ENCODE measurements around the gene CPLANE1. TPM values are rescaled to one million over a fixed set of nuclear protein-coding genes. Genes with fewer than 3 reads are reported as not detected.

Gene CPLANE1
- total and polyA plus RNA-seq, 2 donors (not counting 3 experiments of a cell fraction or from before 2014, with no cell fraction given), result 4.6 to 21.5 TPM

GRCh38 chr5:37189355-37189754 is 59.8 kb downstream of the CPLANE1 start:
- H3K79me2 ChIP-seq (ENCODE audit: control insufficient read depth, insufficient read depth, low read length), result no peaks in the 10 kb centered on the region
- BruUV-seq (replicated peaks), result no TSS peak
- H3K9me3 ChIP-seq (replicated peaks; ENCODE audit: control insufficient read depth, insufficient read depth, low read length), result no peaks in the 10 kb centered on the region
- H3K4me1 ChIP-seq (ENCODE audit: control insufficient read depth, extremely low read depth, insufficient read depth, low read length), result no peaks in the 10 kb centered on the region
- TF ChIP-seq FOS (IDR thresholded peaks at IDR 0.05; ENCODE audit: borderline replicate concordance, insufficient read depth, low read length) (no peak), JUN (IDR thresholded peaks at IDR 0.05; ENCODE audit: borderline replicate concordance, insufficient read depth, insufficient read length, low read depth) (no peak), MAX (IDR thresholded peaks at IDR 0.05; ENCODE audit: insufficient read depth, insufficient read length) (no peak), CTCF (IDR thresholded peaks at IDR 0.05; ENCODE audit: extremely low read depth in 1 of 2, insufficient read depth in 1 of 2, low read depth in 1 of 2, low read length in 2 of 2) (no peak), POLR2AphosphoS5 (IDR thresholded peaks at IDR 0.05; ENCODE audit: insufficient read depth, low read depth, low read length) (no peak), MYC (IDR thresholded peaks at IDR 0.05; ENCODE audit: low read depth, low read length) (no peak), GATA2 (IDR thresholded peaks at IDR 0.05; ENCODE audit: insufficient read depth, insufficient read length, low read depth, low read length) (no peak), EZH2 (IDR thresholded peaks at IDR 0.05; ENCODE audit: borderline replicate concordance, low read depth, low read length, severe bottlenecking) (no peak), POLR2A (IDR thresholded peaks at IDR 0.05; ENCODE audit: low read depth, low read length) (no peak)
- H4K20me1 ChIP-seq (replicated peaks; ENCODE audit: control insufficient read depth, extremely low read depth, insufficient read depth, low read length), result no peaks in the 10 kb centered on the region
- no peak overlapping the region for H3K4me2 ChIP-seq (ENCODE audit: insufficient read depth, low read length)
- no peak overlapping the region for H3K9ac ChIP-seq (replicated peaks; ENCODE audit: extremely low read depth, insufficient read depth, low read length)
- no peak overlapping the region for H3K4me3 ChIP-seq (replicated peaks in 1 of 3; ENCODE audit: insufficient read depth in 1 of 3, low read depth in 1 of 3, low read length in 3 of 3)
- FAIRE-seq (no peak), DNase-seq (ENCODE audit: low read depth, low spot score) (no peak)
- H3K36me3 ChIP-seq (ENCODE audit: control insufficient read depth in 2 of 2, extremely low read depth in 1 of 2, insufficient read depth in 2 of 2, low read length in 2 of 2), result peaks cover 0 to 2% of the 10 kb centered on the region in 2 experiments
- CTCF ChIA-PET, result no interaction called here
- dilution Hi-C loops (cut with MboI; ENCODE audit: extremely low pct_ligation_motif_present, low sequenced_read_pairs), result no loop called here
- POLR2A ChIA-PET, result no interaction called here
- no peaks in the 10 kb centered on the region for H3K27me3 ChIP-seq (ENCODE audit: control insufficient read depth in 2 of 2, insufficient read depth in 2 of 2, low read length in 2 of 2)
- H2AFZ ChIP-seq (ENCODE audit: low read depth, low read length), result no peak overlapping the region
- H3K27ac ChIP-seq (ENCODE audit: insufficient read depth, low read depth, low read length), result no peak overlapping the region
- intact Hi-C loops (cut with micrococcal nuclease), result no loop called here
- H3K9me1 ChIP-seq (replicated peaks; ENCODE audit: control insufficient read depth, extremely low read depth, insufficient read depth, low read length), result no peaks in the 10 kb centered on the region
